ENCODE data around the gene VENTX.

Gene VENTX

GRCh38 chr10:133201948-133202725 is 35.5 kb upstream of the VENTX start:
- DNase-seq (ENCODE audit: low spot score) = no peak

- no peak for DNase-seq (ENCODE audit: low spot score)
Observed at GRCh38 chr10:133202778-133203651, 34.6 kb upstream of the VENTX start.

- DNase-seq (ENCODE audit: low spot score) = no peak
Observed at GRCh38 chr10:133203652-133204195, 33.9 kb upstream of the VENTX start.

- DNase-seq (ENCODE audit: low spot score) = no peak
Observed at GRCh38 chr10:133204226-133205015, 33.2 kb upstream of the VENTX start.

GRCh38 chr10:133205146-133205545 is 32.5 kb upstream of the VENTX start:
- DNase-seq (ENCODE audit: low spot score) = no peak

GRCh38 chr10:133206356-133207040 is 31.2 kb upstream of the VENTX start:
- DNase-seq (ENCODE audit: low spot score) = no peak

GRCh38 chr10:133207041-133207600 is 30.5 kb upstream of the VENTX start:
- DNase-seq (ENCODE audit: low spot score) = no peak

GRCh38 chr10:133207627-133208026 is 30.0 kb upstream of the VENTX start:
- DNase-seq (ENCODE audit: low spot score) = no peak

- no peak for DNase-seq (ENCODE audit: low spot score)
Observed at GRCh38 chr10:133208466-133208865, 29.2 kb upstream of the VENTX start.

- no peak for DNase-seq (ENCODE audit: low spot score)
Observed at GRCh38 chr10:133209117-133209516, 28.5 kb upstream of the VENTX start.

GRCh38 chr10:133209641-133210040 is 28.0 kb upstream of the VENTX start:
- no peak for DNase-seq (ENCODE audit: low spot score)

- DNase-seq (ENCODE audit: low spot score) = no peak
Observed at GRCh38 chr10:133210398-133211140, 27.1 kb upstream of the VENTX start.

GRCh38 chr10:133211141-133211830 is 26.4 kb upstream of the VENTX start:
- DNase-seq (ENCODE audit: low spot score) = no peak

GRCh38 chr10:133211959-133212852 is 25.4 kb upstream of the VENTX start:
- no peak for DNase-seq (ENCODE audit: low spot score)

- no peak for DNase-seq (ENCODE audit: low spot score)
Observed at GRCh38 chr10:133212853-133213494, 24.7 kb upstream of the VENTX start.

GRCh38 chr10:133213641-133214467 is 23.8 kb upstream of the VENTX start:
- DNase-seq (ENCODE audit: low spot score) = no peak

Data from HuH-7.5 (cell line).